Esophagus squamous epithelium (tissue), 5 donors: ENCODE results near the gene ANKRD44. TPM values are rescaled to one million over a fixed set of nuclear protein-coding genes. Genes with fewer than 3 reads are reported as not detected.

Experiments used
- DNase-seq: peaks from one replicate; lab custom pipeline; 2025; lab: John Stamatoyannopoulos, UW
- H3K27ac ChIP-seq, 4 donors: fragments of 200-600 bp; sonication (generic); one replicate each; pipeline ENCODE4 v1.5.1; 2016 to 2019; ENCODE audit warnings: mild to moderate bottlenecking in 1 of 4
- H3K27me3 ChIP-seq, 4 donors: fragments of 200-600 bp; sonication (generic); 1 replicate in 3 of 4; 2 replicates in 1 of 4; pipeline versions ENCODE4 v1.5.1 to v1.6.0; 2017 to 2021; ENCODE audit warnings: antibody characterized with exemption in 1 of 4
- H3K36me3 ChIP-seq, 3 donors: fragments of 200-600 bp; sonication (generic); one replicate each; pipeline ENCODE4 v1.5.1; 2016 to 2019
- H3K4me1 ChIP-seq, 3 donors: fragments of 200-600 bp; sonication (generic); one replicate each; pipeline ENCODE4 v1.5.1; 2017 to 2019
- H3K4me3 ChIP-seq, 4 donors: fragments of 200-600 bp; sonication (generic); 1 replicate in 3 of 4; 2 replicates in 1 of 4; pipeline ENCODE4 v1.5.1; 2016 to 2019; ENCODE audit warnings: mild to moderate bottlenecking in 2 of 4, moderate library complexity in 1 of 4
- H3K9me3 ChIP-seq, 3 donors: fragments of 200-600 bp; sonication (generic); one replicate each; pipeline ENCODE4 v1.5.1; 2016 to 2019
- POLR2A ChIP-seq, 4 donors: fragments of 450-650 bp; IDR thresholded peaks; one replicate each; pipeline ENCODE4 v1.6.1; 2017; ENCODE audit warnings: antibody characterized with exemption in 4 of 4, mild to moderate bottlenecking in 4 of 4, moderate library complexity in 3 of 4
- WGBS, 2 donors: methylation state at CpG; one replicate each; pipeline ENCODE4 v1.1.5; 2018; 5-methylcytosine and 5-hydroxymethylcytosine counted together
- intact Hi-C: fragments of 100-400 bp; cut with DNase I; formaldehyde crosslinking; loops from one replicate; pipeline ENCODE4 v1.15.0; 2022
- total RNA-seq, 4 donors: library from RNA; depleted of rRNA; stranded (reverse); fragments of >200 nt; gene quantifications; one replicate each; pipeline ENCODE4 v1.1.0, GENCODE V29; 2016
- TF ChIP-seq, protein P1 (sequence below), 6 experiments: fragments of 450-650 bp in 4 of 6; fragments of 200-600 bp in 2 of 6; sonication (generic) in 2 of 6; IDR thresholded peaks; one replicate each; pipeline ENCODE4 v1.5.1; 2016 to 2019; ENCODE audit warnings: antibody characterized with exemption in 6 of 6, mild to moderate bottlenecking in 4 of 6, moderate library complexity in 4 of 6
- donor health status: DM: yes; HTN: yes; CAD: no.

ANKRD44 gene
- total RNA-seq = 10 to 100 TPM in 2 of 4 donors, 1 to 10 TPM in 2; 4.5 to 54.0 (median 11.4) TPM

DNA sequence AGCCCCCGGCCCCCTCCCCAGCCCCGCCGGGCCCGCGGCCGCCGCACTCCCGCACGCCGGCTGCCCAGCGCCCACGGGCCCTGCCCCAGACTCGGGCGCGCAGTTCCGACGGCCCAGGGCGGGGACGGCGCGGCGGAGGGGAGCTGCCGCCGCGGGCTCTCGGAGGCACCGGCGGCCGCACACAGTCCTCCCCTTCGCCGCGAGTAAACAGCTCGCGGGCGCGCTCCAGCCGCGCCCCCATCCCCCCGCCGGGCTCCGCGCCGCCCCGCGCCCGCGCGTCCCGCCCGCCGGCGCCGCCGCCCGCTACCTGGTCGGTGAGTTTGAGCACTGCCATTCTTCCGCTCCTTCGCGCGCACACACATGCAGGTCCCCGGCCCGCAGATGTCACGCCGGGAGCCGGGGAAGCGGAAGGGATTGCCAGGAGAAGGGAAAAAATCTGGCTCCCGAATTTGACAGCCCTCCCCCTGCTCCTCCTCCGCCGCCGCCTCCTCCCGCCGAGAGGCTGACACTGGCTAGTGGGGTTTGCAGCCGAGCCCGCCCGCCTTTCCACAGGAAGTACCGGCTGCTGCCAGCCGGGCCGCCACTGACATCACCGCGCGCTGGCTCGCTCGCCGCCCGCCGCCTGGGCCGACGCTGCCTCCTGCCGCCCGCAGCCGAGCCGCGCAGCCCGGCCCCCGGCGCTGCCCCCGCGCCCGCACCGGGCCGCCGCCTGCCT lies at the start of gene ANKRD44:
ANKRD44 (minus strand) TSS at position 510 of the 715 bp plus-strand sequence; CDS start at position 334, 176 bp downstream.
- DNase-seq = peak; percentile 62
- H3K4me3 ChIP-seq = peak within 1 kb of the TSS; percentile 45 to 84 (median 68)
- no peaks in the 10 kb centered on the region for H3K27me3 ChIP-seq
- peaks cover 0 to 47% (median 13%) of the 10 kb centered on the region in 3 donors for H3K4me1 ChIP-seq
- 0% methylated on average over 4 to 23 of the region's 102 CpGs for WGBS, 2 donors
- H3K9me3 ChIP-seq = no peaks in the 10 kb centered on the region
- intact Hi-C loops = loop anchor here (5.0 kb wide), 1 partner anchor 123 kb away; no protein-coding TSS in a partner anchor
- H3K36me3 ChIP-seq = no peaks in the 10 kb centered on the region
- H3K27ac ChIP-seq = peak within 1 kb of the TSS; percentile 78 to 94 (median 86)
- TF ChIP-seq, protein P1, sequence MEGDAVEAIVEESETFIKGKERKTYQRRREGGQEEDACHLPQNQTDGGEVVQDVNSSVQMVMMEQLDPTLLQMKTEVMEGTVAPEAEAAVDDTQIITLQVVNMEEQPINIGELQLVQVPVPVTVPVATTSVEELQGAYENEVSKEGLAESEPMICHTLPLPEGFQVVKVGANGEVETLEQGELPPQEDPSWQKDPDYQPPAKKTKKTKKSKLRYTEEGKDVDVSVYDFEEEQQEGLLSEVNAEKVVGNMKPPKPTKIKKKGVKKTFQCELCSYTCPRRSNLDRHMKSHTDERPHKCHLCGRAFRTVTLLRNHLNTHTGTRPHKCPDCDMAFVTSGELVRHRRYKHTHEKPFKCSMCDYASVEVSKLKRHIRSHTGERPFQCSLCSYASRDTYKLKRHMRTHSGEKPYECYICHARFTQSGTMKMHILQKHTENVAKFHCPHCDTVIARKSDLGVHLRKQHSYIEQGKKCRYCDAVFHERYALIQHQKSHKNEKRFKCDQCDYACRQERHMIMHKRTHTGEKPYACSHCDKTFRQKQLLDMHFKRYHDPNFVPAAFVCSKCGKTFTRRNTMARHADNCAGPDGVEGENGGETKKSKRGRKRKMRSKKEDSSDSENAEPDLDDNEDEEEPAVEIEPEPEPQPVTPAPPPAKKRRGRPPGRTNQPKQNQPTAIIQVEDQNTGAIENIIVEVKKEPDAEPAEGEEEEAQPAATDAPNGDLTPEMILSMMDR (IDR thresholded peaks at IDR 0.05) = peak in 5 of 6 experiments; percentile 29 to 69 (median 59)
- peak in 2 of 4 donors; percentile 77 to 85 for TF ChIP-seq POLR2A (IDR thresholded peaks at IDR 0.05)

DNA sequence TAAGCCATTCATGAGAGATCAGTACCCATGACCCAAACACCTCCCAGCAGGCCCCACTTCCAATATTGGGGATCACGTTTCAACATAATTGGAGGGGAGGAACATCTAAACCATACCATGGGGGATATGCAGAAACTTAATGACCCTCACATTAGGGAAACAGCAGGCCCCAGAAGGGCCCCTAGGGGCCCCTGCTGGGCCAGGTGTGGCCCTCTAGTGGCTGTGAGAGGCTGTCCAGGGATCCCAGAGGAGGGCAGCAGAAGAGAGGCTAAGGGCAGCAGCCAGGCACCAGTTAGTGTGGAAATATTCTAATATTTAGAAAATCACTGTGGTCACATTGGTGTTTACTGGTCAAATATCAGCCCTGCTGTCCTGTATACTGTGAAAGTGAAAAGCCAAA lies 49.3 kb upstream of the ANKRD44 start:
- no peak for DNase-seq
- WGBS, 2 donors = 80 to 100% methylated on average over 1 of the region's 1 CpG
- H3K27me3 ChIP-seq = no peaks in the 10 kb centered on the region
- H3K4me3 ChIP-seq = no peak overlapping the region
- H3K36me3 ChIP-seq = no peaks in the 10 kb centered on the region
- no peaks in the 10 kb centered on the region for H3K9me3 ChIP-seq
- no peak overlapping the region for H3K27ac ChIP-seq
- H3K4me1 ChIP-seq = no peaks in the 10 kb centered on the region
- intact Hi-C loops = no loop called here
- TF ChIP-seq, protein P1 (IDR thresholded peaks at IDR 0.05) = no peak
- TF ChIP-seq POLR2A (IDR thresholded peaks at IDR 0.05) = no peak

DNA sequence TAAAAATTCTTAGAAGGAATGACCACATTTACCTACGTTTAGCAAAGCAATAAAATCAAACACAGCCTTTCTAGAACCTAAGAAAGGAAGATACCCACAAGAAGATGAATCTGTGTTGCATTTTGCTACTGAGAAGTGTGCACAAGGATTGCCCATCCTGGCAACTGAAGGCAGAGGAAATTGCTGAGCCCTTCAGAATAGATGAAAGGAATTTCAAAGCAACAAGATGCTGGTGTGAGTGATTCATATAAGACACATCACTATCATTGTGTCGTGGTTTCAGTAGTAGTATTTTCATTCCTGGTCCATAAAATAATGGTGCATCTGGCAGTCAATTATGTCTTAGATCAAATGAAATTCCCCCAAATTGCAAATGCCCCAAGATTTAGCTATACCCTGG lies 48.4 kb upstream of the ANKRD44 start:
- Histone ChIP-seq H3K27me3 (no peaks in the 10 kb centered on the region), H3K27ac (no peak overlapping the region), H3K9me3 (no peaks in the 10 kb centered on the region), H3K36me3 (no peaks in the 10 kb centered on the region), H3K4me3 (no peak overlapping the region), H3K4me1 (no peaks in the 10 kb centered on the region)
- TF ChIP-seq, protein P1 (IDR thresholded peaks at IDR 0.05) = no peak
- TF ChIP-seq POLR2A (IDR thresholded peaks at IDR 0.05) = no peak
- intact Hi-C loops = no loop called here
- no peak for DNase-seq
- WGBS, 2 donors = 28 to 35% methylated on average over 2 of the region's 2 CpGs

DNA sequence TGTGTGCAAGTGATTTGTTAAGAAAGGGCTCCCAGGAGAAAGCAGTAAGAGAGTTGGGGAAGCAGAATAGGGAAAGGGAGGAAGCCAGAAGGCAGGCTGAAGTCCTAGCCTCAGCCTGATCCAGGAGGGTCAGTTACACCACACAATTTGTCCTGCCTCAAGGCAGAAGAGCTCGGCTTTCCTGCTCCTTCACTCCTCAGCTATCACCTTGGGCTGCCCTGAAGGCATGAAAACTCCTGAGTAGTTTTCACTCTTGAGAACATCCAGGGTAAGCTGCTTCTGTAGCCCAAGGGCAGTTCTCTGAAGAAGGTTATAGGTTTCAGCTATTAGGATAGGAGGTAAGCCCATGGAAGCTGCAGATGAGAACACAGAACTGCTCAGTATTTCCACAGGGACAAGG lies 47.4 kb upstream of the ANKRD44 start:
- Histone ChIP-seq H3K36me3 (no peaks in the 10 kb centered on the region), H3K27me3 (no peaks in the 10 kb centered on the region), H3K9me3 (no peaks in the 10 kb centered on the region), H3K4me3 (no peak overlapping the region), H3K27ac (no peak overlapping the region), H3K4me1 (no peaks in the 10 kb centered on the region)
- DNase-seq = no peak
- 75 to 100% methylated on average over 1 of the region's 1 CpG for WGBS, 2 donors
- intact Hi-C loops = no loop called here
- TF ChIP-seq POLR2A (IDR thresholded peaks at IDR 0.05) = no peak
- TF ChIP-seq, protein P1 (IDR thresholded peaks at IDR 0.05) = no peak

DNA sequence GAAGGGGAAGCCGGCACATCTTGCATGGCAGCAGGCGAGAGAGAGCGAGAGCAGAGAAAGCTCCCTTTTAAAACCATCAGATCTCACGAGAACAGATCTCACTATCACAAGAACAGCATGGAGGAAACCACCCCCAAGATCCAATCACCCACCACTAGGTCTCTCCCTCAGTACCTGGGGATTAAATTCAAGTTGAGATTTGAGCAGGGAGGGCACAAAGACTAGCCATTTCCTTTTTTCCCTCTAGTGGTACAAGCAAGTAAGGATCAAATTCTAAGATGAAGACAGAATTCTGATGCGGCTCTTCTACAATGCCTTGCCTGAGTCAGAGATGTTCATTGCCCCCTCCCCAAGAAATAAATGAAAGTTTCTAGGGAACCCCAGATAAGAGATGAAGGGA lies 45.6 kb upstream of the ANKRD44 start:
- TF ChIP-seq, protein P1 (IDR thresholded peaks at IDR 0.05) = peak in 2 of 6 experiments; percentile 6 to 25
- no peak for TF ChIP-seq POLR2A (IDR thresholded peaks at IDR 0.05)
- intact Hi-C loops = no loop called here
- H3K4me1 ChIP-seq = no peaks in the 10 kb centered on the region
- 74 to 75% methylated on average over 5 of the region's 5 CpGs for WGBS, 2 donors
- no peaks in the 10 kb centered on the region for H3K27me3 ChIP-seq
- DNase-seq = no peak
- H3K4me3 ChIP-seq = no peak overlapping the region
- H3K9me3 ChIP-seq = no peaks in the 10 kb centered on the region
- no peaks in the 10 kb centered on the region for H3K36me3 ChIP-seq
- no peak overlapping the region for H3K27ac ChIP-seq
